Colon (tissue), 2 donors: ENCODE measurements around the gene SERPINA10.
"Not testable (repeated sequence)": the region's sequence is repeated elsewhere in the genome, so short reads cannot be mapped to it uniquely, and the experiment has no call there.

ENCODE experiments used
- FAIRE-seq: peaks from 2 replicates; lab custom pipeline; 2012; peaks lifted over from hg19 to GRCh38; lab: Jason Lieb, UNC
- donor health status: control.
- donor health status: control.

SERPINA10 gene

GRCh38 chr14:94282991-94283723, 9.9 kb downstream of the SERPINA10 start:
- no peak for FAIRE-seq

GRCh38 chr14:94278731-94279130, 14.3 kb downstream of the SERPINA10 start:
- no peak for FAIRE-seq

GRCh38 chr14:94276898-94277561, 16.0 kb downstream of the SERPINA10 start:
- FAIRE-seq: not testable (repeated sequence)

- FAIRE-seq: no peak
These were observed 23.9 kb downstream of the SERPINA10 start for GRCh38 chr14:94269156-94269555.

- FAIRE-seq: not testable (repeated sequence)
These were observed 24.5 kb downstream of the SERPINA10 start for GRCh38 chr14:94268582-94268981.

- FAIRE-seq: no peak
These were observed 25.7 kb downstream of the SERPINA10 start for GRCh38 chr14:94267352-94267751.

- not testable (repeated sequence) for FAIRE-seq
These were observed 28.9 kb downstream of the SERPINA10 start for GRCh38 chr14:94264195-94264594.

- FAIRE-seq: no peak
These were observed 48.9 kb downstream of the SERPINA10 start for GRCh38 chr14:94244182-94244581.

GRCh38 chr14:94239406-94239805, 53.7 kb downstream of the SERPINA10 start:
- no peak for FAIRE-seq

- FAIRE-seq: no peak
These were observed 55.1 kb downstream of the SERPINA10 start for GRCh38 chr14:94237983-94238382.

GRCh38 chr14:94237046-94237445, 56.0 kb downstream of the SERPINA10 start:
- FAIRE-seq: no peak
